Naive B cell (primary cell): Measurements from ENCODE around the gene EMC1. TPM values are rescaled to one million over a fixed set of nuclear protein-coding genes. Genes with fewer than 3 reads are reported as not detected.
"Not testable (repeated sequence)": the region's sequence is repeated elsewhere in the genome, so short reads cannot be mapped to it uniquely, and the experiment has no call there.

ENCODE experiments used
- ATAC-seq, 2 donors: fragments of 150-1000 bp; cut with Tn5 transposase; 2 replicates each; pipeline ENCODE4 v1.10.0; 2021; ENCODE audit warnings: low read depth in 2 of 2, mild to moderate bottlenecking in 2 of 2, moderate library complexity in 2 of 2
- DNase-seq: peaks from one replicate; pipeline ENCODE4 v3.0.0; 2022
- H3K27ac Mint-ChIP-seq, 6 donors: one replicate each; pipeline ENCODE4 v1.8.0; 2020 to 2022; ENCODE audit warnings: mild to moderate bottlenecking in 6 of 6, mixed read lengths in 6 of 6, moderate library complexity in 5 of 6, inconsistent platforms in 2 of 6
- H3K27me3 Mint-ChIP-seq, 3 donors: one replicate each; pipeline ENCODE4 v1.8.0; 2021 to 2022; ENCODE audit warnings: mixed read lengths in 3 of 3, mild to moderate bottlenecking in 1 of 3
- H3K36me3 Mint-ChIP-seq, 2 donors: one replicate each; pipeline ENCODE4 v1.8.0; 2020 to 2022; ENCODE audit warnings: mixed read lengths in 2 of 2, inconsistent platforms in 1 of 2, mild to moderate bottlenecking in 1 of 2
- H3K4me1 Mint-ChIP-seq, 3 donors: one replicate each; pipeline ENCODE4 v1.8.0; 2020 to 2022; ENCODE audit warnings: mixed read lengths in 3 of 3, inconsistent platforms in 1 of 3, mild to moderate bottlenecking in 1 of 3, moderate library complexity in 1 of 3
- H3K4me3 Mint-ChIP-seq, 8 donors: one replicate each; pipeline ENCODE4 v1.8.0; 2020 to 2022; ENCODE audit warnings: mild to moderate bottlenecking in 8 of 8, mixed read lengths in 8 of 8, moderate library complexity in 8 of 8, inconsistent platforms in 2 of 8
- H3K9me3 Mint-ChIP-seq, 7 donors: one replicate each; pipeline ENCODE4 v1.8.0; 2020 to 2022; ENCODE audit warnings: mixed read lengths in 7 of 7, mild to moderate bottlenecking in 5 of 7, inconsistent platforms in 2 of 7, moderate library complexity in 1 of 7
- polyA plus RNA-seq, 6 donors: library from polyadenylated mRNA; unstranded; fragments of 300-500 nt; fragmentation: Illumina TruSeq; gene quantifications; one replicate each; pipeline ENCODE4 v1.2.3, GENCODE V29; 2021; ENCODE audit warnings: low read depth in 6 of 6

Gene EMC1
- polyA plus RNA-seq, 6 donors from 2014 or later: 20.0 to 24.3 (median 22.1) TPM

DNA sequence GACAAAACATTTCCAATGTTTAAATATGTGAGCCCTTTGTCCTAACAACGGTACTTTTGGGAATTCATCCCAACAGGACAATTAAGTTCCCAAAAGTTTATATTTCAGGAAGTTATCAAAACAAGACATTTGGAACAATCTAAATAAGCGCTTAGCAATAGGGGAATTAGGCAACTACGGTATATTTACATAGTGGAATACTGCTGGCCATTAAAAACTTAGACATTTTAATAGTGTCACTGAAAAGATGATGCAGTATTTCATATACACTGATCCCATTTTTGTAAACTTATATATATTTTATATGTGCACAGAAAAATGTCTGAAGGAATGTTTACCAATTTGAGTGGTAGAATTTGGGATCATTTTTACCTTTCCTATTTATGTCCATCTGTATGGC lies 62.1 kb downstream of the EMC1 start:
- H3K36me3 Mint-ChIP-seq: peaks cover 25 to 58% of the 10 kb centered on the region in 2 donors
- no peaks in the 10 kb centered on the region for H3K27me3 Mint-ChIP-seq
- no peak overlapping the region for H3K4me3 Mint-ChIP-seq
- H3K9me3 Mint-ChIP-seq: no peaks in the 10 kb centered on the region
- DNase-seq (no peak), ATAC-seq (no peak)
- no peak overlapping the region for H3K27ac Mint-ChIP-seq
- H3K4me1 Mint-ChIP-seq: peaks cover 0 to 6% (median 0%) of the 10 kb centered on the region in 3 donors

DNA sequence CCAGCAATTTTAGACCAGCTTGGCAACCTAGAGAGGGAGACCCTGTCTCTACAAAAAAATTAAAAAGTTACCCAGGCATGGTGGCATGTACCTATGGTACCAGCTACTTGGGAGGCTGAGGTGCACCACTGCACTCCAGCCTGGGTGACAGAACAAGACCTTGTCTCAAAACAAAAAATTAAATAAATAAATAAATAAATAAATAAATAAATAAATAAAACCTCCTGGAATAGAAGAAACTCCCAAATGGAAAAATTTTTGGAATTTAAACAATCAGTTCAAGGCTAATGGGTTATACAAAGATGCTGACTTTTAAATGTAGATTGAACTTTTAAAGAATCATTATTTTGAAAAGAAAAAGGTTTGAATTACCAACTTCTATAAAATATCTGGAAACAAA lies 63.5 kb downstream of the EMC1 start:
- Mint-ChIP-seq H3K27me3 (no peaks in the 10 kb centered on the region), H3K9me3 (no peaks in the 10 kb centered on the region), H3K36me3 (peaks cover 28 to 52% of the 10 kb centered on the region in 2 donors), H3K27ac (peak overlapping the region in 1 of 6 donors; percentile 16), H3K4me1 (peaks cover 0 to 6% (median 0%) of the 10 kb centered on the region in 3 donors), H3K4me3 (no peak overlapping the region)
- no peak for DNase-seq
- ATAC-seq: no peak

DNA sequence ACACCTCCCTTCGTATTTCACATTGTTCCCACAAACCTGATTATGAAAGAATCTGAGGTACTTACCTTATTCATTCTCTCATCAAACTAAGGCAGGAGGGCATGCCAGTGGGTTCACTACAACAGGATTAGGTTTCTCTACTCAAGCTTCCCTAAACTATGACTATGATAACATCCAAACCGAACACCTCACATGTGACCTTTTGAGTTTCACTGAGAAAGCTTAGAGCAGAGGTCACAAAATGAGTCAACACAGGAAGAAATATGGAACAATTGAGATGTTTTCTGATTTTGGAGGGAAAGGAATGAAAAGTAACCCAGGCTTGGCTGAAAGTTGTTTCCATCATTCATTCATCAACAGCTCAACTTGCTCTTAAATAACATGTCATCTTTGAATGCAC lies 65.3 kb downstream of the EMC1 start:
- Mint-ChIP-seq H3K4me3 (no peak overlapping the region), H3K27me3 (no peaks in the 10 kb centered on the region), H3K36me3 (peaks cover 43 to 47% of the 10 kb centered on the region in 2 donors), H3K9me3 (no peaks in the 10 kb centered on the region), H3K27ac (no peak overlapping the region), H3K4me1 (peaks cover 0 to 10% (median 0%) of the 10 kb centered on the region in 3 donors)
- ATAC-seq: no peak
- no peak for DNase-seq

DNA sequence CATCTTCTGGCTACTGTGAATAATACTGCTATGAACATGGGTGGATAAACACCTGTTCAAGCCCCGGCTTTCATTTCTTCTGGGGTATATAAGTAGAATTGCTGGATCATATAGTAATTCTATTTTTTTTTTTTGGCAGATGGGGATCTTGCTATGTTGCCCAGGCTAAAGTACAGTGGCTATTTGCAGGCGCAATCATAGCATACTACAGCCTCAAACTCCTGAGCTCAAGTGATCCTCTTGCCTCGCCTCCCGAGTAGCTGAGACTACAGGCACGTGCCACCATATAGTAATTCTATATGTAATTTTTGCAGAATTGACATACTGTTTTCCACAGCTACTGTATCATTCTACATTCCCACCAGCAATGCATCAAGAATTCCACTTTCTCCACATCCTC lies 69.1 kb downstream of the EMC1 start:
- DNase-seq (no peak), ATAC-seq (no peak)
- Mint-ChIP-seq H3K27ac (peak overlapping the region in 1 of 6 donors; percentile 7), H3K36me3 (peaks cover 46 to 48% of the 10 kb centered on the region in 2 donors), H3K9me3 (no peaks in the 10 kb centered on the region), H3K27me3 (no peaks in the 10 kb centered on the region), H3K4me3 (no peak overlapping the region), H3K4me1 (peaks cover 0 to 4% (median 3%) of the 10 kb centered on the region in 3 donors)

DNA sequence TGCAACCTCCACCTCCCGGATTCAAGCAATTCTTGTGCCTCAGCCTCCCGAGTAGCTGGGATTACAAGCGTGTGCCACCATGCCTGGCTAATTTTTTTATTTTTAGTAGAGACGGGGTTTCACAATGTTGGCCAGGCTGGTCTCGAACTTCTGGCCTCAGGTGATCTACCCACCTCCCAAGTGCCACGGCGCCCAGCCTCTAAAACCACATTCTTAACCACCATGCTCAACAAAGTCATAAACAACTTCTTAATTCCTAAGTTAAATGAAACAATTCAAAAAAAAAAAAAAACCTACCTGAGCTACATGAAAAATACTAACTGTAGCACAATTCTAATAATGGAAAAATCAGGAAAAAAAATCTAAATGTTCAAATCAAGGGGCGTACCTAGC lies 71.1 kb downstream of the EMC1 start:
- not testable (repeated sequence) for ATAC-seq, H3K27me3 Mint-ChIP-seq, DNase-seq, H3K9me3 Mint-ChIP-seq, H3K4me1 Mint-ChIP-seq
- H3K36me3 Mint-ChIP-seq: peaks cover 36 to 39% of the 10 kb centered on the region in 2 donors
- peak overlapping the region in 1 of 8 donors; percentile 20 for H3K4me3 Mint-ChIP-seq
- H3K27ac Mint-ChIP-seq: peak overlapping the region in 2 of 6 donors; percentile 14 to 65

DNA sequence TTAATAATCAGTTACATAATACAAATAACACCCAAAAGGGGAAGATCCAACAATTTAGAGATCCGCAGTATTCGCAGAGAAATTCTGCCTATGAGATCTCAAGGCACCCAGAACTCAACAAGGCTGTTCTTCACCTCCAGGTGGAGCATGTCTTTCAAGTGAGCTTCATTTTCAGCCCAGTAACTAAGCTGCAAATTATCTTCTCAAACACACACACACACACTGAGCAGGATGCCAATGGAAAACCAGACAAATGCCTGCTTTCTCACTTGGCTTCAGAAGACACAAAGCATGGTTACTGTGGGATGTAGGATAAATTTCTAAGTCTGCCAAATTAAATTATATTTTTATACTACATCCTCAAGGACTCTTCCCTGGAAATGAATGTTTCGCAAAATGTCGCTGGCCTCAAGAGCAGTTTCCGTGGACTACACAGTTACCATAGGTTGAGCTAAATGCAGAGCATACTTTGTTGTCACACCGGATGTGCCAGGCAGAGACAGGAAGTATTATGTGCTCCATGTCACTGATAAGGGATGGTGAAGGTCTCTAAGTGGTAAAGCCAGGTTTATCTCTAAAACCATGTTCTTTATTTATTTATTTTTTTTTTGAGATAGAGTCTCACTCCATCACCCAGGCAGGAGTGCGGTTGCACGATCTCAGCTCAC lies 71.6 kb downstream of the EMC1 start:
- Mint-ChIP-seq H3K4me3 (peak overlapping the region in 1 of 8 donors; percentile 20), H3K36me3 (peaks cover 36 to 40% of the 10 kb centered on the region in 2 donors), H3K4me1 (peaks cover 0 to 4% (median 3%) of the 10 kb centered on the region in 3 donors), H3K9me3 (no peaks in the 10 kb centered on the region), H3K27me3 (no peaks in the 10 kb centered on the region), H3K27ac (peak overlapping the region in 4 of 6 donors; percentile 14 to 76 (median 50))
- DNase-seq (no peak), ATAC-seq (peak; percentile 38 to 52)

DNA sequence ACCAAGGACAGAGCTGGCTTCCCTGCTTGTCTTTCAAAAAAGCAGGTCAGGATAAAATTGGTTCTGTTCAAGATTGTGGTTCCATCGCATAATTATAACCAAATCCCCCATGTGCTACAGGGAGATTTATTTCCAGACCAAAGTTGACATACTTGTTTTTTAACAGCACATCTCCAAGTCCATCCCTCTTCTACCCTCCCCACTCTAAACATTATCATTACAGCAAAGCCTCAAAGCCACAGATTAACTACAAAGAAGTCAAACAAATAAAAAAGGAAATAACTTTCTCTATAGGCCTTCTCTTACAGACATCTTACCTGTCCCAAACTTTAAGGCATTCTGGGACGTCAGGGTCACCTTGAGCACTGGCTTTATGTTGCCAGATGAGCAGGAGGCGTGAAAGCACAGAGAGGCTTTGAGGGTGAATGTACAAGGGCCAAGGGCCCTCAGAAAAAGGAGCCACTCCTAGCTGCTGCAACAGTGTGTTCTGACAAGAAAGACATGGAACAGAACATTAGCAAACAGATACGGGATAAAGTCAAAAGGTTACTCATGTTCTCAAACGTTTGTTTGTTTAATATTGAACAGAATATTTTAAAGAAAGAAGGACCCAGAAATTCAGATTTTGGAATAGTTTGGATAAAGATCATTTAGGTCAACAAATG lies 72.5 kb downstream of the EMC1 start:
- no peak for ATAC-seq
- no peak for DNase-seq
- Mint-ChIP-seq H3K9me3 (no peaks in the 10 kb centered on the region), H3K27me3 (no peaks in the 10 kb centered on the region), H3K4me3 (no peak overlapping the region), H3K36me3 (peaks cover 36 to 40% of the 10 kb centered on the region in 2 donors), H3K4me1 (peaks cover 0 to 4% (median 3%) of the 10 kb centered on the region in 3 donors), H3K27ac (peak overlapping the region in 2 of 6 donors; percentile 14 to 34)

DNA sequence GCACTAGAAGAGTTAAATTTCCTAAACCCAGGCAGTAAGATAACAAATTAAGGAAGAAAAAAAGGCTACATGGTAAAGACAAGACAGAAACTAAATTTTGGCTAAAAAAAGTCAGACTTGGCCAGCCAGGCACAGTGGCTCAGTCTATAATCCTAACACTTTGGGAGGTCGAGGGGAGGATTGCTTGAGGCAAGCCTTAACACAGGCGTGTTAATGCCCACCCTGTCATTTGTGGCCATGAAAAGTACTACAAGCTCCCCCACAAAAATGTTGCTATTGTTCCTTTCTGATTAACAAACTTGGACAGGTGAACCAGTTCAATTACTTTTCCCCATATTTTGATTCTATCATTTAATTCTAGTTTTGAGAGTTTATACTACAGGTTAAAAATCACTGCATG lies 73.5 kb downstream of the EMC1 start:
- H3K4me3 Mint-ChIP-seq: no peak overlapping the region
- no peak for ATAC-seq

DNA sequence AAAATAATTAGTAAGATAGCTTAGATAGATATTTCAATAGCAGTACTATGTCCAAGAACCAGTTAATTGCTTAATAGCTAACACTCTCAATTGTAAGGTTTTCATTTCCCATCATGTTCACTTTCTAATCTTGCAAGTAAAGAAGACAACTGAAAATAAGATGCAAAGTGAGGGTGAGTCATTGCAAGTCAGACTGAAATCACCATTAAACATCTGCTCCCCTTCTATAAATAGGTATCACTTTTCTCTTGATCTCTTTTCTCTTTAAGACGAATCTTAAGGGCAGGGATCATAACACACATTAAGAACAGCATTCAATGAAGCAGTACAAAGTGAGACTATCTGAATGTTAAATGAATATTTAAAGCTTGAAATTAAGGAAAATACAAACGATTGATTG lies 81.7 kb downstream of the EMC1 start:
- no peaks in the 10 kb centered on the region for H3K9me3 Mint-ChIP-seq
- no peak for ATAC-seq
- no peak for DNase-seq
- peaks cover 9 to 31% of the 10 kb centered on the region in 2 donors for H3K36me3 Mint-ChIP-seq
- no peaks in the 10 kb centered on the region for H3K27me3 Mint-ChIP-seq
- no peaks in the 10 kb centered on the region for H3K4me1 Mint-ChIP-seq
- H3K4me3 Mint-ChIP-seq: no peak overlapping the region
- no peak overlapping the region for H3K27ac Mint-ChIP-seq

More for the DNA sequence above, 73.5 kb downstream of the EMC1 start:
- DNase-seq: no peak
- H3K9me3 Mint-ChIP-seq: no peaks in the 10 kb centered on the region
- no peak overlapping the region for H3K27ac Mint-ChIP-seq
- H3K27me3 Mint-ChIP-seq: no peaks in the 10 kb centered on the region
- H3K36me3 Mint-ChIP-seq: peaks cover 33 to 47% of the 10 kb centered on the region in 2 donors
- H3K4me1 Mint-ChIP-seq: peaks cover 0 to 4% (median 3%) of the 10 kb centered on the region in 3 donors

DNA sequence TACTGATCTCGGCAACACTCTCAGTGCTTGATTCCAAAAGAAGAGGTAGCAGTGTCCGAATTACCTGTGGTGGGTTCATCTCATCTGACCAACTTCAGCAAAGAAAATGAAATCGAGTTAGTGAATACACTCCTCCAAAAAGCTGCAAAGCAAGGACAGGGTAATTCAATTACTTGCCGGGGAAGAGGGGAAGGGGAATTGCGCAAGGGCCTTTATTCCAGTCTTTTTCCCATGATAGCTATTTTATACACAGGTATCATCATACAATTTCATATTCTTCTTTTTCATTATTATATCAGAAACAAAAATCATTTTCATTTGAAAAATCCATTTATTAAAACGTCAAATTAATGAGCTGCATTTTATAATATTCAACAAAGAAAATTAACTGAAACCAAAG lies 84.2 kb downstream of the EMC1 start:
- Mint-ChIP-seq H3K27ac (no peak overlapping the region), H3K36me3 (peaks cover 30 to 31% of the 10 kb centered on the region in 2 donors)

DNA sequence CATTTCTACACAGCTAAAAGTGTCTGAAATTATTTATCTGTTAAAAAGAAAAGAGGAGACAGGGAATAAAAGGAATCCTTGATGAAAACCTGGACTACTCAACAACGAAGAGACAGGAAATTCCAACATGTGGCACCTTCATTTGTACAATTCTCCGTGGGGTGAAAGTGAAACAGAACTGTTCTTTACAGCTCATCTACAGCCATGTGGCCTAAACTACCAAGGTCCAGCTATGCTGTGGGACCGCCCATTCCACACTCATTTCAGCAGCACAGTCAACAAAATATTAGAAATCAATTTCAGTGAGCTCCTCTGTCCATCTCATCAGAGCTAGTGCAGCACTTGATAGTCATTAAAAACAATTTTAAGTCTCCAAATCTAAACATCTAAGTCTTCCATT lies 85.3 kb downstream of the EMC1 start:
- peaks cover 33 to 36% of the 10 kb centered on the region in 2 donors for H3K36me3 Mint-ChIP-seq
- H3K9me3 Mint-ChIP-seq: no peaks in the 10 kb centered on the region
- no peaks in the 10 kb centered on the region for H3K4me1 Mint-ChIP-seq
- H3K4me3 Mint-ChIP-seq: no peak overlapping the region
- ATAC-seq (no peak), DNase-seq (no peak)
- no peaks in the 10 kb centered on the region for H3K27me3 Mint-ChIP-seq
- peak overlapping the region in 1 of 6 donors; percentile 38 for H3K27ac Mint-ChIP-seq

More for the DNA sequence above, 84.2 kb downstream of the EMC1 start:
- ATAC-seq (no peak), DNase-seq (no peak)
- Mint-ChIP-seq H3K4me1 (no peaks in the 10 kb centered on the region), H3K9me3 (no peaks in the 10 kb centered on the region), H3K27me3 (no peaks in the 10 kb centered on the region), H3K4me3 (no peak overlapping the region)
